Central memory CD8-positive, alpha-beta T cell (primary cell): Measurements from ENCODE around the gene BACH1.
"Not testable (repeated sequence)": the region's sequence is repeated elsewhere in the genome, so short reads cannot be mapped to it uniquely, and the experiment has no call there.

Experiments used
- ATAC-seq: fragments of 150-1000 bp; cut with Tn5 transposase; replicated peaks from 2 replicates; pipeline ENCODE4 v1.10.0; 2022; ENCODE audit warnings: mild to moderate bottlenecking, moderate FRiP score, moderate number of reproducible peaks; ENCODE audit not compliant: poor library complexity, severe bottlenecking; ENCODE audit errors: extremely low read depth
- DNase-seq, 2 donors: peaks; one replicate each; pipeline ENCODE4 v3.0.0; 2021; ENCODE audit warnings: low spot score in 2 of 2
- H3K27ac Mint-ChIP-seq: one replicate; pipeline ENCODE4 v1.8.0; 2022; ENCODE audit warnings: low read depth, mild to moderate bottlenecking, moderate library complexity, mixed read lengths
- H3K27me3 Mint-ChIP-seq: one replicate; pipeline ENCODE4 v1.8.0; 2022; ENCODE audit warnings: mixed read lengths
- H3K36me3 Mint-ChIP-seq: one replicate; pipeline ENCODE4 v1.8.0; 2022; ENCODE audit warnings: mild to moderate bottlenecking, moderate library complexity, mixed read lengths; ENCODE audit not compliant: insufficient read depth
- H3K4me1 Mint-ChIP-seq: one replicate; pipeline ENCODE4 v1.8.0; 2022; ENCODE audit warnings: mixed read lengths
- H3K4me3 Mint-ChIP-seq: one replicate; pipeline ENCODE4 v1.8.0; 2022; ENCODE audit warnings: mild to moderate bottlenecking, moderate library complexity, mixed read lengths
- H3K9me3 Mint-ChIP-seq: one replicate; pipeline ENCODE4 v1.8.0; 2022; ENCODE audit warnings: mixed read lengths

BACH1 gene

GRCh38 chr21:29298348-29299045, at the start of gene BACH1:
Gene BACH1 (plus strand): TSS chr21:29298922. CDS start chr21:29321281, 22,359 bp downstream.
- DNase-seq, result peak; percentile 62
- H3K4me3 Mint-ChIP-seq, result peak within 1 kb of the TSS; percentile 82
- peak within 1 kb of the TSS; percentile 72 for H3K27ac Mint-ChIP-seq
- peak; percentile 58 for ATAC-seq
- no peaks in the 10 kb centered on the region for H3K9me3 Mint-ChIP-seq
- H3K4me1 Mint-ChIP-seq, result peaks cover 25% of the 10 kb centered on the region
- peaks cover 8% of the 10 kb centered on the region for H3K36me3 Mint-ChIP-seq
- H3K27me3 Mint-ChIP-seq, result no peaks in the 10 kb centered on the region

- H3K4me3 Mint-ChIP-seq, H3K4me1 Mint-ChIP-seq, H3K36me3 Mint-ChIP-seq, DNase-seq, H3K27ac Mint-ChIP-seq, ATAC-seq, H3K9me3 Mint-ChIP-seq: not testable (repeated sequence)
- peaks cover 44% of the 10 kb centered on the region for H3K27me3 Mint-ChIP-seq
Observed at GRCh38 chr21:29249289-29249688, 49.4 kb upstream of the BACH1 start.

- H3K27ac Mint-ChIP-seq, result no peak overlapping the region
- H3K4me3 Mint-ChIP-seq, result no peak overlapping the region
- no peaks in the 10 kb centered on the region for H3K36me3 Mint-ChIP-seq
- DNase-seq, result no peak
- peaks cover 44% of the 10 kb centered on the region for H3K27me3 Mint-ChIP-seq
- ATAC-seq, result no peak
- no peaks in the 10 kb centered on the region for H3K4me1 Mint-ChIP-seq
- peaks cover 17% of the 10 kb centered on the region for H3K9me3 Mint-ChIP-seq
Observed at GRCh38 chr21:29250636-29251035, 48.1 kb upstream of the BACH1 start.

GRCh38 chr21:29253861-29254260, 44.9 kb upstream of the BACH1 start:
- not testable (repeated sequence) for DNase-seq, H3K27ac Mint-ChIP-seq, ATAC-seq, H3K4me1 Mint-ChIP-seq, H3K4me3 Mint-ChIP-seq, H3K36me3 Mint-ChIP-seq
- H3K27me3 Mint-ChIP-seq, result peaks cover 50% of the 10 kb centered on the region
- peaks cover 17% of the 10 kb centered on the region for H3K9me3 Mint-ChIP-seq

- peaks cover 17% of the 10 kb centered on the region for H3K9me3 Mint-ChIP-seq
- H3K36me3 Mint-ChIP-seq, result no peaks in the 10 kb centered on the region
- peaks cover 52% of the 10 kb centered on the region for H3K27me3 Mint-ChIP-seq
Observed at GRCh38 chr21:29254550-29254949, 44.2 kb upstream of the BACH1 start.

GRCh38 chr21:29256126-29256910, 42.4 kb upstream of the BACH1 start:
- Mint-ChIP-seq H3K9me3 (peaks cover 17% of the 10 kb centered on the region), H3K27me3 (peaks cover 44% of the 10 kb centered on the region), H3K4me3 (no peak overlapping the region), H3K27ac (no peak overlapping the region), H3K36me3 (no peaks in the 10 kb centered on the region), H3K4me1 (no peaks in the 10 kb centered on the region)
- ATAC-seq (no peak), DNase-seq (no peak)

More at GRCh38 chr21:29254550-29254949, 44.2 kb upstream of the BACH1 start:
- ATAC-seq (no peak), DNase-seq (no peak)
- Mint-ChIP-seq H3K27ac (no peak overlapping the region), H3K4me3 (no peak overlapping the region), H3K4me1 (no peaks in the 10 kb centered on the region)

- H3K36me3 Mint-ChIP-seq, result no peaks in the 10 kb centered on the region
- ATAC-seq, result no peak
- peaks cover 30% of the 10 kb centered on the region for H3K27me3 Mint-ChIP-seq
- H3K4me3 Mint-ChIP-seq, result no peak overlapping the region
- no peak overlapping the region for H3K27ac Mint-ChIP-seq
- H3K4me1 Mint-ChIP-seq, result no peaks in the 10 kb centered on the region
- peaks cover 17% of the 10 kb centered on the region for H3K9me3 Mint-ChIP-seq
- no peak for DNase-seq
Observed at GRCh38 chr21:29257701-29258100, 41.0 kb upstream of the BACH1 start.

GRCh38 chr21:29258626-29259338, 39.9 kb upstream of the BACH1 start:
- no peak for DNase-seq

GRCh38 chr21:29260461-29260860, 38.3 kb upstream of the BACH1 start:
- Mint-ChIP-seq H3K36me3 (no peaks in the 10 kb centered on the region), H3K4me1 (no peaks in the 10 kb centered on the region), H3K27ac (no peak overlapping the region), H3K9me3 (no peaks in the 10 kb centered on the region), H3K27me3 (peaks cover 21% of the 10 kb centered on the region), H3K4me3 (no peak overlapping the region)
- DNase-seq, result no peak
- no peak for ATAC-seq

More at GRCh38 chr21:29258626-29259338, 39.9 kb upstream of the BACH1 start:
- Mint-ChIP-seq H3K4me3 (no peak overlapping the region), H3K4me1 (no peaks in the 10 kb centered on the region), H3K27ac (no peak overlapping the region), H3K9me3 (peaks cover 13% of the 10 kb centered on the region), H3K27me3 (peaks cover 21% of the 10 kb centered on the region), H3K36me3 (no peaks in the 10 kb centered on the region)
- ATAC-seq, result no peak

- Mint-ChIP-seq H3K27me3 (peaks cover 21% of the 10 kb centered on the region), H3K36me3 (no peaks in the 10 kb centered on the region), H3K4me1 (no peaks in the 10 kb centered on the region), H3K9me3 (no peaks in the 10 kb centered on the region), H3K27ac (no peak overlapping the region), H3K4me3 (no peak overlapping the region)
- no peak for ATAC-seq
- DNase-seq, result no peak
Observed at GRCh38 chr21:29261555-29262540, 36.9 kb upstream of the BACH1 start.

- H3K9me3 Mint-ChIP-seq, result no peaks in the 10 kb centered on the region
- no peak overlapping the region for H3K4me3 Mint-ChIP-seq
- no peak overlapping the region for H3K27ac Mint-ChIP-seq
- no peak for ATAC-seq
- H3K36me3 Mint-ChIP-seq, result no peaks in the 10 kb centered on the region
- no peak for DNase-seq
- H3K4me1 Mint-ChIP-seq, result no peaks in the 10 kb centered on the region
- peaks cover 7% of the 10 kb centered on the region for H3K27me3 Mint-ChIP-seq
Observed at GRCh38 chr21:29264721-29265120, 34.0 kb upstream of the BACH1 start.
